ENCODE results near the gene AIG1. TPM values are rescaled to one million over a fixed set of nuclear protein-coding genes. Genes with fewer than 3 reads are reported as not detected.

AIG1 gene
- total RNA-seq, 1 donor from 2014 or later: 37.1 TPM

GRCh38 chr6:143151381-143151780 lies 90.7 kb downstream of the AIG1 start:
- peaks cover 2% of the 10 kb centered on the region for H3K27me3 Mint-ChIP-seq (ENCODE audit: insufficient read depth, low read depth)
- H4K20me1 ChIP-seq (ENCODE audit: low read depth): no peaks in the 10 kb centered on the region
- no peaks in the 10 kb centered on the region for H3K27me3 ChIP-seq
- H3K27ac Mint-ChIP-seq: no peak overlapping the region
- H3K9me3 ChIP-seq (ENCODE audit: low read depth): no peaks in the 10 kb centered on the region
- H2AFZ ChIP-seq (replicated peaks): no peak overlapping the region
- no peak overlapping the region for H3K4me2 ChIP-seq
- no peaks in the 10 kb centered on the region for H3F3A ChIP-seq (ENCODE audit: low read depth)
- no peak for TF ChIP-seq CTCF (IDR thresholded peaks at IDR 0.05)
- TF ChIP-seq EZH2phosphoT487 (IDR thresholded peaks at IDR 0.05): no peak
- no peak for TF ChIP-seq EZH2 (IDR thresholded peaks at IDR 0.05)
- H3K4me3 Mint-ChIP-seq: no peak overlapping the region
- no peaks in the 10 kb centered on the region for H3K36me3 ChIP-seq
- DNase-seq (ENCODE audit: low spot score): no peak
- no peaks in the 10 kb centered on the region for H3K4me1 ChIP-seq
- no peak overlapping the region for H3K9ac ChIP-seq
- no peak overlapping the region for H3K4me3 ChIP-seq
- H3K27ac ChIP-seq: no peak overlapping the region
- H3K4me1 Mint-ChIP-seq: no peaks in the 10 kb centered on the region
- H3K9me3 Mint-ChIP-seq: no peaks in the 10 kb centered on the region
- H3K36me3 Mint-ChIP-seq: peaks cover 3% of the 10 kb centered on the region
- no peaks in the 10 kb centered on the region for H3K79me2 ChIP-seq (ENCODE audit: low read depth)

- Mint-ChIP-seq H3K27me3 (ENCODE audit: insufficient read depth, low read depth) (peaks cover 2% of the 10 kb centered on the region), H3K4me1 (no peaks in the 10 kb centered on the region), H3K27ac (no peak overlapping the region), H3K4me3 (no peak overlapping the region), H3K36me3 (no peaks in the 10 kb centered on the region), H3K9me3 (no peaks in the 10 kb centered on the region)
- Histone ChIP-seq H3K36me3 (no peaks in the 10 kb centered on the region), H3K4me1 (no peaks in the 10 kb centered on the region), H3K9me3 (ENCODE audit: low read depth) (no peaks in the 10 kb centered on the region), H3K9ac (no peak overlapping the region), H3K79me2 (ENCODE audit: low read depth) (no peaks in the 10 kb centered on the region), H4K20me1 (ENCODE audit: low read depth) (no peaks in the 10 kb centered on the region), H3K27me3 (no peaks in the 10 kb centered on the region), H3K27ac (no peak overlapping the region), H3K4me3 (no peak overlapping the region), H2AFZ (replicated peaks) (no peak overlapping the region), H3K4me2 (no peak overlapping the region), H3F3A (ENCODE audit: low read depth) (no peaks in the 10 kb centered on the region)
- no peak for DNase-seq (ENCODE audit: low spot score)
- no peak for TF ChIP-seq EZH2 (IDR thresholded peaks at IDR 0.05)
- TF ChIP-seq CTCF (IDR thresholded peaks at IDR 0.05): no peak
- TF ChIP-seq EZH2phosphoT487 (IDR thresholded peaks at IDR 0.05): no peak
Observed at GRCh38 chr6:143155681-143156080, 95.0 kb downstream of the AIG1 start.

- H3F3A ChIP-seq (ENCODE audit: low read depth): no peaks in the 10 kb centered on the region
- peaks cover 2% of the 10 kb centered on the region for H3K27me3 Mint-ChIP-seq (ENCODE audit: insufficient read depth, low read depth)
- no peak overlapping the region for H3K4me3 ChIP-seq
- no peaks in the 10 kb centered on the region for H3K9me3 Mint-ChIP-seq
- no peak overlapping the region for H3K4me3 Mint-ChIP-seq
- no peaks in the 10 kb centered on the region for H3K27me3 ChIP-seq
- TF ChIP-seq CTCF (IDR thresholded peaks at IDR 0.05): no peak
- no peak for TF ChIP-seq EZH2phosphoT487 (IDR thresholded peaks at IDR 0.05)
- TF ChIP-seq EZH2 (IDR thresholded peaks at IDR 0.05): no peak
- H3K27ac ChIP-seq: no peak overlapping the region
- H3K27ac Mint-ChIP-seq: no peak overlapping the region
- H3K9me3 ChIP-seq (ENCODE audit: low read depth): no peaks in the 10 kb centered on the region
- H2AFZ ChIP-seq (replicated peaks): no peak overlapping the region
- no peaks in the 10 kb centered on the region for H3K4me1 Mint-ChIP-seq
- no peak overlapping the region for H3K9ac ChIP-seq
- no peaks in the 10 kb centered on the region for H3K36me3 Mint-ChIP-seq
- H4K20me1 ChIP-seq (ENCODE audit: low read depth): no peaks in the 10 kb centered on the region
- no peaks in the 10 kb centered on the region for H3K36me3 ChIP-seq
- H3K4me2 ChIP-seq: no peak overlapping the region
- H3K4me1 ChIP-seq: no peaks in the 10 kb centered on the region
- no peaks in the 10 kb centered on the region for H3K79me2 ChIP-seq (ENCODE audit: low read depth)
- DNase-seq (ENCODE audit: low spot score): no peak
Observed at GRCh38 chr6:143157131-143157530, 96.4 kb downstream of the AIG1 start.
